NCI-H748 treated with DMSO at 0.1 percent for 48 hours (cell line): Measurements from ENCODE around the gene UNC13D.
A peak's percentile ranks its signal among the peaks of the same experiment; 100 is the strongest.

ENCODE experiments used
- DNase-seq: peaks from one replicate; lab custom pipeline; 2025; lab: John Stamatoyannopoulos, UW

The UNC13D gene

DNA sequence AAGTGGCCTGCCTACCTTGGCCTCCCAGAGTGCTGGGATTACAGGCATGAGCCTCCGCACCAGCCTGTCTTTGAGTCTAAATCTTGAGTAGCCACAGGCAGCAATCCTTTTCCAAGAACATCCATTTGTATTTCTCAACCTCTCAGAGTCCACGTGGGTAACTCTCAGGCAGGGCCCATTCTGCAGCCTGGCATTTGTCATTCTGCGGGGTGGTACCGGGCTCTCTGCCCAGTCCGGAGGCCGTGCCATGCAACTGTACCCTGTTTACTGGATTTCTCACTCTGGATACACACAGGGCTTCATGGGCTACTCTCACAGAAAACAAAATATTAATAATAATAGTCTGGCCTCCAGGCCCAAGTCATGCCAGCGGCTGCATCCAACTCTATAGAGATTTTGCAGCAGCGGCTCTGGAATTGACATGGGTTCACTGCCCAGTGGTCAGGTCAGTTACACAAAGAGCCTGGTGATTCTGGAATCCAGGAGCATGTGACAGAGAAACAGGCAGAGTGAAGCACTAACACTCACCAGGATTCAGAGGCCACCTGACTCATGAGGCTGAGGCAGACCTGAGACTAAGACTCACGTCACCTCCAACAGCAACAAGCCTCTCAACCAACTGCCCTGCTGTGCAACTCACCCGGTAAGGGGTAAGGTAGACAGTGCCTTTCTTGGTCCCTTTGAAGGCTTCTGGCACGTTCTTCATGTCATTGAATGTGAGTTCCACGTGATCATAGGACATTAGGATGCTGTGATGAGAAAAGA is 6.9 kb upstream of the UNC13D start:
- no peak for DNase-seq

DNA sequence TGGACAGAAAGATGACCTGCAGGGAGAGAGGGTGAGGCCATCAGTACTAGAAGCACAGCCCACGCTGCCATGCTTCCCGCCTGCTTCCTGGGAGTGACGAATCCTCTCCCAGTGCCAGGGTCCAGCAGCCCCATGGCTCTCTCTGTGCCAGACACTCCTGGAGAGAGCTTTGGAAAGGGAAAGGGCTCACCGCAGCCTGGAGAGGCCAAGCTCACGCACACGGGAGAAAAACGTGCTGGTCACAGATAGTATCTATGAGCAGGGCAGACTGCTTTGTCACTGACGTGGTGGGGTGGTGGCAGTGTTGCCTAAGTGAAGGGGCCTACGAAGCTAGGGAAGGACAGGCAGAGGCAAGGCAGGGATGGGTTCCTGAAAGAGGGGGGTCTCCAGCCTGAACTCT is 5.5 kb upstream of the UNC13D start:
- DNase-seq: no peak

DNA sequence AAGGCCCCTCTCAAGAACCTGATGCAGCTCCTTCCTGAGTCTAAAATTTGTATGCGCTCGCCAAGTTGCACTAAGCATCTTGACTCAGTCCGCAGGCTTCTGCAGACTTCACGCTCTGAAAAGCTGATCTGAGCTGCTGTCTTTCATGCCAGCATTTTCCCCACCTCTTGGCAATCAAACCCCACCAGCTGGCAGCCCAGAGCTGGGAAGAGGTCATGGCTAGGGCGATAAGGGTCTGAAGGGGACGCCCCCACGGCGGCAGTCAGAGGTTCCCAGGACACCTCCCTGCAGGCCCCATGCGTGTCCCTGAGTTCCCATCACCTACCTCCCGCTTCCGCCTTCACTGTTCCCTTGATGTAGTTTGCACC is 5.1 kb upstream of the UNC13D start:
- no peak for DNase-seq

DNA sequence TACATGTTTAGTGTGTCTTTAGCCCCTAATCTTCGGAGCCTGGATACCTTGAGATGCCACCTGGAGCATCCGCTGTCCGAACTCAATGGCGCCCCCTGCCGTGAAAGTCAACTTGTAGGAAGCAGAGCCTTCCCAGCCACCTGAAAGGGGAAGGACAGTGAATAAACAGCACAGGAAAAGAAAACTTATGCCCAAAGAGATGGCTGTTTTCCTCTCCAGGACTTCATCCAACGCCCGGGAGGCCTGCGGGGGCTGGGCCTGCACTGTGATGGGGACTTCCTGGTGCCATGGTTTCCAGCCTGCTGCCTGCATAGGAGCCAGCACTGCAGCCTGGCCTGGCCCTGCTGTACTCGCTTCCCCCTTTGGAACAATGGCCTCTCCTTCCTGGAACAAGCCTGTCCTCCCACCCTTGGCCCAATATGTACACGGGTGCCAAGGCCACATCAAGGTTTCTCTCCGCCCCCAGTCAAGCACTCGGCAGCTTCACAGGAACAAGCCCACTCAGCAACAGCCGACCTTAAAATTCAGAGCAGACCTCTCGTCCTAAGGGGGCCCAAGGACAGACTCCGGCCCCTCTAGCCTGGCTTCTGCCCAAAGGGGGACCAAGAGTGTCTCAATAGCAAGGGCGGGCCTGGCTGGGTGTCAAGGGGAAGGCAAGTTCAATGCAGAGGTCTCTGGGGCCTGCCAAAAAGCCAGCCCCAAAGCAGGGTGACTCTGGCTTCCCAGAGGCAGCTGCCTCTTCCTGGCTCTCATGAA is 4.5 kb upstream of the UNC13D start:
- peak; percentile 30 for DNase-seq

DNA sequence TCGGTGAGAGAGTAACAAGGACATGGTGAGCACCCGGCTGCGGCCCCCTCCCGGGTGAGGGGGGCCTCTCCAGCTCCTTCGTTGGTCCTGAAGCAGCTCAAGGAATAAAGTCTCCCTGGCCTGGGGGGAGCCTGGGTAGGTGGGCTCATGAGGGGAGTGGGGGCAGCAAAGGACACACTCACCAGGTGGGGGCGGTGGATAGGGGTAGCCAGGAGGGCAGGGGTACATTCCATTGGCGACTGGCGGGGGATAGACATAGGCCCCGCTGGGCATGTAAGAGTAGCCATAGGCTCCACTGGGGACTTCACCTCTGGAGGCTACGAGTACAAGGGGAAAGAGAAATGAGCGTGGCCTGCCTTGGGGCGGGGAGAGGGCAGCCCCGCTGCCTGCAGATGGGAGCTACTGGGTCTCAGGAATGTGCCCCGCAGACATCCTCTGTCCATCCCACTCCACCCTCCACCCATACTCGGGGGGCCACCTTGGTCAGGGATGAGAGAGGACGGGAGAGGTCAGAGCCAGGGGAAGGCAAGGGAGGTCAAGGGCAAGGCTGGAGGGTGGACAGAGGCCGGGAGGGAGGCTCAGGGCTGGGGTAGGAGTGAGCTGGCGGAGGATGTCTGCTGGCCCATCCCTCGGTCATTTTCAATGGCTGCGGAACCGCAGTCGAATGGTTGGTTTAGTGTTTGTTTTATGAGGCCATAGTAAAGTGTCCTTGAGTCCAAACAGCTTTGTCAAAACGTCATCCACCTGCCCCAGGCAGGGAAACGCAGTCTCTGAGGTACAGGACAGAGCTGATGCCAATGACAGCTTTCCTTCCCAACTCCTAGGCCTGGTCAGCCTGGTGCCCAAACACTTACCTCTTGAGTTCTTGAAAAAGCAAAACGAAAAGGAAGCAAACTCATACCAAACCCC is 3.7 kb upstream of the UNC13D start:
- DNase-seq: no peak

- DNase-seq: no peak
These were observed 2.7 kb upstream of the UNC13D start for GRCh38 chr17:75846692-75847613.

- DNase-seq: no peak
These were observed 1.9 kb upstream of the UNC13D start for GRCh38 chr17:75845933-75846691.

- DNase-seq: no peak
These were observed 981 bp upstream of the UNC13D start for GRCh38 chr17:75845058-75845711.

GRCh38 chr17:75844530-75845057 is 390 bp upstream of the UNC13D start:
- no peak for DNase-seq

- no peak for DNase-seq
These were observed 1.1 kb downstream of the UNC13D start for GRCh38 chr17:75842963-75843576.

DNA sequence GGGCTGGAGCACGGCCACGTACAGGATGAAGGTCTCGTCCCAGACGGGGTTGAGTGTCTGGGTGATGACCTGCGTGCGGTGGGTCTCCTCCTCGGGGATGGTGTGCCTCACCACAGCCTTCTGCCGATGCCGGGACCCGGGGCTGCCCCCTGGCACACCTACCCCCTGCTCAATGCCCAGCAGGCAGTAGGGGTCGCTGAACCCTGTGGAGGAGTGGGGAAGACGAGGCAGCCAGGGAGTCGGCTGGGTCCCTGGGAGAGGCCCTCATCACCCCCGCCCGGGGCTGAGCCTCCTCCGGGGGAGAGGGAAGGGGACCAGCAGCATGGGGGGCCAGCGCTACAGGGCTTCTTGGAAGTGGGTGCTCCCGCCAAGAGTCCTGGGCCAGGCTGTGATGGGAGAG is 1.8 kb downstream of the UNC13D start:
- no peak for DNase-seq

DNA sequence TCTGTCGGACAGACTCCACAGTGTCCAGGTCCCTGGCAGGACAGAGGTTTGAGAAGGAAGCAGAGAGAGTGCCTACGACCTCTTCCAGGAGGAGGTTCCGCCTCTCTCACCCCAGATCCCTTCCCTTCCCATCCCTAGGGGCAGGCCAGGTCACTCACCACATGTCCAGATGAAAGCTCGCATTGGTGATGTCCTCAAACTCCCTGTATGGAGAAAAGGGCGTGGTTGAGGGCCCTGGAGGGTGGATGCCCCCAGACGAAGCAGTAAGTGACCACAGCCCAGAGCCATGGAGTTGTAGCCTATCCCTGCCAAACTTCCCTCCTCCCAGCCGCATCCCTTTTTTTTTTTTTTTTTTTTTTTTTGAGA is 3.4 kb downstream of the UNC13D start:
- DNase-seq: no peak

GRCh38 chr17:75839942-75840798 is 4.0 kb downstream of the UNC13D start:
- DNase-seq: no peak

GRCh38 chr17:75838410-75838809 is 5.8 kb downstream of the UNC13D start:
- no peak for DNase-seq

- no peak for DNase-seq
These were observed 6.3 kb downstream of the UNC13D start for GRCh38 chr17:75837899-75838298.

DNA sequence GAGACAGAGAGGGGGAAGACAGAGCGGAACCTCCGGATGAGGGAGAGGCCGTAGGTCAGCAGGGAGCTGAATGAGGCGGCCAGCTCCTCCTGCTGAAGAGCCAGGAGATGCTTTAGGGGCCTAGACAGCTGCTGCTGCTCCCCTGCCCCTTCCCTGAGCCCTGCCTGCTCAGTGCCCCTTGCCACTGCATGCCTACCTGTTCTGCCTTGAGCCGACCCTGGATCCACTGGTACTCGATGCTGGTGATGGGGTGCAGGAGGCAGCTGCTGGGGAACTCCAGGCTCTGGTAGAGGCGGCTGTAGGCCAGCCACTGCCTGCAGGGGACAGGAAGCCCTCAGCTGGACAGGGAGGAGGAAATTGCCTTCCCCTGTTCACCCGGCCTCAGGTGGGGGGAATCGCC is 7.6 kb downstream of the UNC13D start:
- no peak for DNase-seq

DNA sequence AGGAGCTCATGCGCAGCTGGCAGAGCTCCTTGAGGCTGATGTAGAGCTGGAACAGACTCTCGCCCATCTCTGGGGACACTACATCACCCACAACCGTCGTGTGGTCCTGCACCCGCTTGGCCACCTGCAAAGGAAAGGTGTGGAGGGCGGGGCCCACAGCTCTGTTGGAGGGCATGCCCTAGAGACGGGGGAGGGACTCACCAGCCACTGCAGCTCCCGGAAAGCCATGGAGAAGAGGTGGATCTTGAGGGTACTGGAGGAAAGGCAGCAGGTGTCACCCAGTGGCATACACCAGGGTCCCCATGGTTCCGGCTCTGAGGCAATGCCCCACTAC is 8.6 kb downstream of the UNC13D start:
- no peak for DNase-seq

DNA sequence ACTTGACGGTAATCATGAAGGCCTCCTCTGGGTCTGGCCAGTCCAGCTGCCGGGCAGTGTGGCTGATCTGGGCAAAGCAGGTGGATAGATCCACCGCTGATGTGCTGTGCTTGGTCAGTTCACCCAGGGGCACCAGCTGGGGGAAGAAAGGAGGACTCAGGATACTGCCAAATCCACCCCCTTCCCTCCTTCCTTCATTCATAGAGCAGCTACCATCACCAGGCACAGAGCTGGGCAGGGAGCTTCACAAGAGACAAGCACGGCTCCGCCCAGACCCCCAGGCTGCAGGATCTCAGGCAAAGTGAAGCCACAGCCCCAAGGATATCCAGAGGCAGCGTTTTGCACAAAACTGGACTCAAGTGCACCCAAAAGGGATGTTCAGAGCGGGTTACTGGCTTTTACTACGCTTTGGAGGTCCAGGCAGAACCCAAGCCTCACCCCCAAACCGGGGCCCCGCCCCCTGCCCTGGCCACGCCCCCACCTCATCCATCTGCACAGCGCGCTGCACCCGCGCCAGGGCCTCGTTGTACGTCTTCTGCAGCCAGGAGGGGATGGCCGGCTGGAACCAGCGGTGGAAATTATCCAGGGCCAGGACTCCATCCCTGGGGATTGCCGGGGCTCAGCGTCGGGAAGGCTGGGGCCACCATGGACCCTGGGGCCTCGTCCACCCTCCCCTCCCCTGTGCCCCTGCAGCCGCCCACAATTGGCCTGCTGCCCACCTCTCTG is 9.1 kb downstream of the UNC13D start:
- DNase-seq: no peak
